K562 (cell line): ENCODE measurements around the gene PSMA6. TPM values are rescaled to one million over a fixed set of nuclear protein-coding genes. Genes with fewer than 3 reads are reported as not detected.

Experiments used
- ATAC-seq: fragments of 200-7000 bp; cut with Tn5 transposase; 3 replicates; pipeline ENCODE4 v1.9.1; 2020; ENCODE audit warnings: moderate library complexity
- BruUV-seq: library from RNA; stranded (reverse); fragments of 400-500 nt; replicated peaks from 2 replicates; lab custom pipeline; 2021; lab: Mats Ljungman, UMichigan
- CTCF ChIA-PET: fragments of 300-600 bp; formaldehyde crosslinking; extraction: SDS; loops from one replicate; lab custom pipeline; 2021; ENCODE audit warnings: low intra/inter-chr PET ratio; lab: Yijun Ruan, JAX
- POLR2A ChIA-PET: fragments of 300-600, 350-650 bp; sonication (Branson Sonifier 250); formaldehyde crosslinking; extraction: SDS; loops from one replicate; lab custom pipeline; 2021; ENCODE audit warnings: antibody characterized with exemption, inconsistent platforms; lab: Yijun Ruan, JAX
- DNase-seq, 4 experiments: peaks; one replicate each; pipeline versions ENCODE4 v3.0.0 to v3.0.0-alpha.2; 2011 to 2018; ENCODE audit warnings: low spot score in 3 of 4, mixed read lengths in 3 of 4; ENCODE audit errors: extremely low read depth in 1 of 4
- FAIRE-seq: peaks from 2 replicates; lab custom pipeline; 2011; peaks lifted over from hg19 to GRCh38; lab: Jason Lieb, UNC
- H2AFZ ChIP-seq: 2 replicates; pipeline ENCODE4 v1.6.0; 2011; ENCODE audit warnings: low read depth, low read length, control low read depth, inconsistent platforms
- H3K27ac ChIP-seq: fragments of 200-600 bp; 3 replicates; pipeline ENCODE4 v1.8.0; 2011; ENCODE audit warnings: low read depth, mild to moderate bottlenecking, control low read depth, inconsistent platforms, low read length, moderate library complexity, mixed read lengths; ENCODE audit errors: extremely low read depth
- H3K27me3 ChIP-seq, 2 experiments: fragments of 300-600 bp in 1 of 2; 2 replicates in 1 of 2; 3 replicates in 1 of 2; pipeline versions ENCODE4 v1.6.0 to v1.8.0; 2011; ENCODE audit warnings: inconsistent platforms in 2 of 2, low read length in 2 of 2, mild to moderate bottlenecking in 1 of 2, mixed read lengths in 1 of 2, moderate library complexity in 1 of 2; ENCODE audit not compliant: control insufficient read depth in 2 of 2, insufficient read depth in 2 of 2
- H3K36me3 ChIP-seq: fragments of 300-600 bp; 3 replicates; pipeline ENCODE4 v1.8.0; 2011; ENCODE audit warnings: mild to moderate bottlenecking, low read length, inconsistent platforms; ENCODE audit not compliant: control insufficient read depth, insufficient read depth
- H3K4me1 ChIP-seq, 2 experiments: fragments of 200-600 bp in 1 of 2; replicated peaks in 1 of 2; 2 replicates in 1 of 2; 3 replicates in 1 of 2; pipeline versions ENCODE4 v1.5.1 to v1.8.0; 2011; ENCODE audit warnings: inconsistent platforms in 2 of 2, low read length in 2 of 2, mild to moderate bottlenecking in 1 of 2, mixed read lengths in 1 of 2, moderate library complexity in 1 of 2; ENCODE audit not compliant: control insufficient read depth in 2 of 2, insufficient read depth in 2 of 2
- H3K4me2 ChIP-seq: 2 replicates; pipeline ENCODE4 v1.6.1; 2011; ENCODE audit warnings: low read length, control low read depth, inconsistent platforms, mixed read lengths; ENCODE audit not compliant: insufficient read depth
- H3K4me3 ChIP-seq: fragments of 200-600 bp; sonication (generic), shearing (Covaris generic); 2 replicates; pipeline ENCODE4 v1.5.1; 2016; ENCODE audit warnings: control low read depth, inconsistent platforms
- H3K79me2 ChIP-seq: fragments of 200-600 bp; 3 replicates; pipeline ENCODE4 v1.8.0; 2011; ENCODE audit warnings: low read length, inconsistent platforms; ENCODE audit not compliant: control insufficient read depth, insufficient read depth
- H3K9ac ChIP-seq, 2 experiments: 2 replicates each; pipeline versions ENCODE4 v1.6.0 to v1.6.1; 2011; ENCODE audit warnings: low read depth in 2 of 2, low read length in 2 of 2, control low read depth in 1 of 2, inconsistent platforms in 1 of 2, mild to moderate bottlenecking in 1 of 2, mixed read lengths in 1 of 2; ENCODE audit not compliant: insufficient read depth in 1 of 2
- H3K9me1 ChIP-seq: one replicate; pipeline ENCODE4 v1.6.0; 2011; ENCODE audit warnings: inconsistent platforms, mild to moderate bottlenecking, low read length, moderate library complexity; ENCODE audit not compliant: control insufficient read depth, insufficient read depth
- H3K9me3 ChIP-seq: replicated peaks from 2 replicates; pipeline ENCODE4 v1.5.1; 2011; ENCODE audit warnings: low read depth, low read length, inconsistent platforms; ENCODE audit not compliant: control insufficient read depth, insufficient read depth
- H4K20me1 ChIP-seq: replicated peaks from 2 replicates; pipeline ENCODE4 v1.6.1; 2011; ENCODE audit warnings: low read length, inconsistent platforms, mixed read lengths; ENCODE audit not compliant: control insufficient read depth, insufficient read depth
- KDM5B ChIP-seq: fragments of 200-600 bp; sonication (generic); IDR thresholded peaks from 2 replicates; pipeline ENCODE4 v1.6.1; 2012; ENCODE audit warnings: low read depth, mild to moderate bottlenecking, moderate library complexity, low read length, control low read depth, inconsistent platforms; ENCODE audit not compliant: insufficient replicate concordance
- NR4A1 ChIP-seq, 2 experiments: fragments of 250-450 bp in 1 of 2; fragments of 450-650 bp in 1 of 2; sonication (Bioruptor Pico) in 1 of 2; IDR thresholded peaks; 2 replicates each; pipeline versions ENCODE4 v1.4.0 to v1.6.1; 2016 to 2020; ENCODE audit warnings: mild to moderate bottlenecking in 2 of 2, missing compliant biosample characterization in 1 of 2, missing genetic modification characterization in 1 of 2, moderate library complexity in 1 of 2
- POLR2A ChIP-seq: fragments of 450-650 bp; conservative IDR thresholded peaks from 2 replicates; pipeline ENCODE4 v1.6.1; 2016
- POLR2AphosphoS2 ChIP-seq: IDR thresholded peaks from 2 replicates; pipeline ENCODE4 v1.6.1; 2012; ENCODE audit warnings: low read length, improper control_type of control experiment
- POLR3G ChIP-seq: IDR thresholded peaks from 2 replicates; pipeline ENCODE4 v1.6.1; 2011; ENCODE audit not compliant: insufficient read length, insufficient replicate concordance; ENCODE audit errors: extremely low read depth
- SRSF1 ChIP-seq: fragments of 200-400 bp; formaldehyde crosslinking; IDR thresholded peaks from 2 replicates; pipeline ENCODE4 v1.6.1; 2017; ENCODE audit warnings: mild to moderate bottlenecking, low read depth, low read length, moderate library complexity
- ZBTB7A ChIP-seq: IDR thresholded peaks from 2 replicates; pipeline ENCODE4 v1.6.1; 2011; ENCODE audit warnings: low read depth, mild to moderate bottlenecking, low read length, moderate library complexity, borderline replicate concordance; ENCODE audit not compliant: control insufficient read depth
- ZNF134 ChIP-seq: fragments of 250-450 bp; sonication (Bioruptor Pico); conservative IDR thresholded peaks from 2 replicates; pipeline ENCODE4 v1.4.0; 2020
- ZNF274 ChIP-seq: IDR thresholded peaks from 2 replicates; pipeline ENCODE4 v1.6.1; 2011; ENCODE audit warnings: low read depth, mild to moderate bottlenecking, low read length, moderate library complexity, borderline replicate concordance
- WGBS: fragments of 100-300 bp; shearing (Covaris generic); methylation state at CpG from one replicate; pipeline ENCODE4 v1.1.6; 2016; ENCODE audit warnings: low coverage, mixed read lengths; ENCODE audit not compliant: insufficient coverage; ENCODE audit errors: missing lambda C conversion rate; 5-methylcytosine and 5-hydroxymethylcytosine counted together
- in situ Hi-C: fragments of 300-500 bp; cut with MboI; formaldehyde crosslinking; loops from 4 replicates; pipeline ENCODE4 v1.15.0; 2018; ENCODE audit warnings: inconsistent platforms, mixed read lengths
- intact Hi-C: fragments of 100-400 bp; cut with micrococcal nuclease; formaldehyde crosslinking; loops from 2 replicates; pipeline ENCODE4 v1.14.2; 2022
- polyA plus RNA-seq, 8 experiments: library from polyadenylated mRNA; depleted of rRNA in 4 of 8; stranded (reverse) in 5 of 8; unstranded in 3 of 8; fragments of >200 nt; fragmentation: Nextera tagmentation in 2 of 8; fragmentation: Illumina TruSeq in 1 of 8; extraction: Ambion mirVana in 2 of 8; extraction: Trizol in 1 of 8; gene quantifications; 2 replicates each; pipeline versions ENCODE4 v1.2.1 to v1.2.3, GENCODE V29; 2011 to 2014; ENCODE audit warnings: inconsistent platforms in 1 of 8, missing spikeins in 1 of 8
- total RNA-seq, 7 experiments: library from RNA; depleted of rRNA in 6 of 7; stranded (reverse); fragments of >200 nt in 6 of 7; fragmentation: Illumina TruSeq in 2 of 7; extraction: Trizol in 2 of 7; gene quantifications; 2 replicates each; pipeline versions ENCODE4 v1.2.1 to v1.2.3, GENCODE V29; 2011 to 2021; ENCODE audit warnings: low replicate concordance in 1 of 7

The PSMA6 gene
- total and polyA plus RNA-seq, 9 of the 15 experiments (the other 6 are each of a cell fraction or from before 2014, with no cell fraction given), result 210 to 952 (median 288) TPM

GRCh38 chr14:35337269-35338255, 45.4 kb downstream of the PSMA6 start:
- peak overlapping the region; percentile 97 for H2AFZ ChIP-seq
- no peaks in the 10 kb centered on the region for H4K20me1 ChIP-seq
- peaks cover 40 to 64% of the 10 kb centered on the region in 2 experiments for H3K4me1 ChIP-seq
- 81% methylated on average over 6 of the region's 10 CpGs for WGBS
- DNase-seq (no peak), ATAC-seq (no peak), FAIRE-seq (peak; percentile 61)
- ChIA-PET CTCF (interaction anchor here (0.6 kb wide), 1 partner anchor 64 kb away, joined by 3 read pairs; no protein-coding TSS in a partner anchor), POLR2A (no interaction called here)
- BruUV-seq, result no TSS peak
- in situ Hi-C loops (no loop called here), intact Hi-C loops (no loop called here)
- H3K4me2 ChIP-seq, result peak overlapping the region; percentile 73; the same call in 1 of the 2 replicates
- H3K4me3 ChIP-seq, result no peak overlapping the region
- no peak for TF ChIP-seq POLR2AphosphoS2
- TF ChIP-seq POLR2A, result no peak
- no peak for TF ChIP-seq KDM5B
- TF ChIP-seq ZNF134 (CRISPR knock-in tag), result no peak
- TF ChIP-seq POLR3G, result no peak
- no peak for TF ChIP-seq ZNF274
- TF ChIP-seq SRSF1, result no peak
- TF ChIP-seq ZBTB7A, result no peak
- no peak for TF ChIP-seq NR4A1 (CRISPR knock-in tag; IDR thresholded peaks at IDR 0.05)
- no peak for TF ChIP-seq NR4A1 (tag; IDR thresholded peaks at IDR 0.05)
- H3K9ac ChIP-seq, result peak overlapping the region; percentile 53 to 82; a peak in 3 of 4 replicates
- H3K9me3 ChIP-seq, result no peaks in the 10 kb centered on the region
- H3K27me3 ChIP-seq, result no peaks in the 10 kb centered on the region
- H3K9me1 ChIP-seq, result peaks cover 4% of the 10 kb centered on the region
- H3K79me2 ChIP-seq, result no peaks in the 10 kb centered on the region
- no peaks in the 10 kb centered on the region for H3K36me3 ChIP-seq
- peak overlapping the region; percentile 81 for H3K27ac ChIP-seq
